GM19397 (cell line): ENCODE results near the gene PTPRK.

Experiments
- ATAC-seq: cut with Tn5 transposase; IDR thresholded peaks from one replicate; pipeline ENCODE4 v1.9.1; 2021; ENCODE audit warnings: mild to moderate bottlenecking, moderate library complexity; ENCODE audit not compliant: unreplicated experiment

Gene PTPRK

DNA sequence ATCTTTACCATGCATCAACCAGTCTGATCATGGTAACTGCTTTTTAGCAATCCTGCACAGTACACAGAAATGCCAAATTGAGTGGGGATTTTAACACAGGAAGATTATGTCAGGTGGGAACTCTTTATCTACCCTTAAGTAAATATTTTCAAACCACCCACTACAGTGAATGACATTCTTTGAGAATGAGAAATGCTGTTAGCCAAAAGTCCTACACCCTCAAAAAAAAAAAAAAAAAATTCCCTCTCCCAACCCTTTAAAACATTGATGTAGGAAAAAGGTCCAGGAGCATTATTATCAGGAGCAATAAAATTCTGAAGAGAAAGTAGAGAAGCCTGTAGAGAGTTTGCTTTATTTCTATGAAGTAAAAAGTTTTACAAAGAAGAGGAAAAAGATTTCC is 312.3 kb downstream of the PTPRK start:
- no peak for ATAC-seq

DNA sequence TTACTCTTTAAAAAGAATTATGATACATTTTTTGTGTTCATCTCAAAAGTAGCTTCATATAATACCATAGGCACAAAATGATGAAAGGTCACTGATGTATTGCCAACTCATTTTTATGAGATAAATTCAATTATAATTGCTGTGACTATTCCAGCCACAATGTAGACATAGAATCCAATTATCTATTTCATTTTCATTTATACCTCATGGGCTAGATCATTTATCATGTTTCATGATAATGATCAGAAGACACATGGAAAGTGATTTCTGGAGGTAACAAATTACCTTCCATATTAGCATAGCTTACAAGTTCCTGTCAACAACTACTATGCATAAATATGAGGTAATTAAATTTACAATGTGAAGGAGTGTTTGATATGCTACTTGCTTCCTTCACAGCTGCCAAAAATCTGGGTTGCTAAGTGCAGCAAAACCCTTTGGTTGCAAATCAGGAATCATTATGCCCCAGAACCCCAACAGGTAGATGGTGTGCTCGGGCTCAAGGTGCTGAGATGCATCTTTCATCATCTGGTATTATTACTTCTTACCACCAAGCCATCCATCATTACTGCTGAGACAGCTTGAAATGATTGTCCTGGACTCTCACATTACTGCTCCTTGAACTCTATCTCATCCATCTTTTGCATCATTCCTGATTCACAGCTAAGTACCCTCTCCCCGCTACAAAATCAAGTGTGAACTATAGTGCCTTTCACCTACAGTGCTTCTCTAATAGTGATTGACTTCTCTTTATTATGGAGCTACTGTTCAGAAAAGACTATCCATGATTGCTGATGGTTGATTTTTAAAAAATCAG is 313.6 kb downstream of the PTPRK start:
- no peak for ATAC-seq

DNA sequence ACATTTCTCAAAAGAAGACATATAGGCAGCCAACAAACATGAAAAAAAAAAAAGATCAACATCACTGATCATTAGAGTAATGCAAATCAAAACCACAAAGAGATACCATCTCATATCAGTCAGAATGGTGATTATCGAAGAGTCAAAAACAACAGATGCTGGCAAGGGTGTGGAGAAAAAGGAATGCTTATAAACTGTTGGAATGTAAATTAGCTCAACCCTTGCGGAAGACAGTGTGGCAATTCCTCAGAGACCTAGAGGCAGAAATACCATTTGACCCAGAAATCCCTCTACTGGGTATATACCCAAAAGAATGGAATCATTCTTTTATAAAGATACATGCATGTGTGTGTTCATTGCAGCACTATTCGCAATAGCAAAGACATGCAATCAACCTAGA is 315.8 kb downstream of the PTPRK start:
- no peak for ATAC-seq

- no peak for ATAC-seq
Observed at GRCh38 chr6:128202169-128202765, 318.1 kb downstream of the PTPRK start.

- no peak for ATAC-seq
Observed at GRCh38 chr6:128200789-128201188, 319.6 kb downstream of the PTPRK start.

GRCh38 chr6:128199461-128199860 is 320.9 kb downstream of the PTPRK start:
- ATAC-seq, result no peak

DNA sequence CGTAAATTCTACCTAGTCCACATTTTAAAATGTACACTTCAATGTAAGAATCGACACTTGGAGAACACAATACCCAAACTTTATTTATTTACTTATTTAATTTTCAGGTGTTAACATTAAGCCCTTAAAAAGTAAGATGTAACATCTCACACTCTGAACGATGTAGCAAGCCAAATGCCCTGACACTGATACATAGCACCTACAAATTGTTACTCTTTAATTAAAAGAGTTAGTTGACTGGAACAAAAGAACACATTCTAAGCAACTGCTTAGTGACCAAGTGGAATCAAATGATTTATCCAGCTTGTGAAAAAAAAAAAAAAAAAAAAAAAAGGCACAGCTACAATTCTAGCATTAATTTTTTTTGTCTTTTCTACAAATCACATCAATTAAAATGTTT is 327.4 kb downstream of the PTPRK start:
- ATAC-seq, result no peak

DNA sequence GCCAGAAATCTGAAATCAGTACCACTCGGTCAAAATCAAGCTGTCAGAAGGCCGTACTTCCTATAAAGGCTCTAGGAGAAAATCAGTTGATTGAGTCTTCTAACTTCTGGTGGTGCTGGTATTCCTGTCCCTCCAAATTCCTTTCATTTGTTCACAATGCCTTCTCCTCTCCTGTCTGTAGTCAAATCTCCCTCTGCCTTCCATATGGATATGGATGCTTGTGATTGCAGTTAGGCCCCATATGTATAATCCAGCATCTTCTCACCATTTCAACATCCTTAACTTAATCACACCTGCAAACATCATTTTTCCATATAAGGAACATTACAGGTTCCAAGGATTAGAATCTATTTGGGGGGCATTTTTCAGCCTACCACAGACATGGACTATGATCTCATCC is 331.7 kb downstream of the PTPRK start:
- ATAC-seq, result no peak

DNA sequence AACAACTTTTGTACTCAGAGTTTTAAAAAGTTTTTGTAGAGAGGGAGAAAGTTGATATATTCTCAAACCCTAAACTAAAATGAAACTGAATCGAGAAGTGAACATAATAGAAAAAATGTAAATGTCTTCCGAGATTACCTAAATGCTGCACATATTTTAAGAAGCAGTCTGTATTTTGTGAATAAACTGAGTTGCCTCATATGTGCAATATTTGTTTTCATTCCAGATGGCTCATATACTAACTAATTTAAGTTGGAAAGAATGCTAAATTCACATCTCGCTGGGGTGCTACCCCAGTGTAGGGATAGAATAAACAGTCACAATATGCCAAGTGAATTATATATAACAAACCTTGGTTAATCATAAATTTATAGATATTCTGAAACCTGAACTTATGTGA is 333.7 kb downstream of the PTPRK start:
- no peak for ATAC-seq

GRCh38 chr6:128179876-128180438 is 340.4 kb downstream of the PTPRK start:
- ATAC-seq, result no peak

DNA sequence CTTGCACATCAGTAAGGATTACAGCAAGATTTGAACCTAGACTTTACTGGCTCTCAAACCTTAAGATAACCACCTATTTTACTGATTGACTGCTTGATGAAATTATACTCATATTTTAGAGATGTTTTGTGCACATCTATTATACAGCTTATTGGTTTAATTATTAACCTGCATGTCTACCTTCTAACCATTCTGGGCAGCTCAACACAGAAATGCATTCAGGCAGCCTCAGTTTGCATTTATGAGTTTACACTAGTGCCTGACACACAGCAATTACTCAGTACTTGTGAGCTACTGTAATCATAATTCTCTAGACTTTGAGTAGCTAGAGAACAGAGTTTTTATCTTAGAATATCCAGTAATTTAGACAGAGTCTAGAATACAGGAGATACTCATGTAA is 345.7 kb downstream of the PTPRK start:
- ATAC-seq, result no peak

GRCh38 chr6:128172752-128173682 is 347.4 kb downstream of the PTPRK start:
- ATAC-seq, result no peak

DNA sequence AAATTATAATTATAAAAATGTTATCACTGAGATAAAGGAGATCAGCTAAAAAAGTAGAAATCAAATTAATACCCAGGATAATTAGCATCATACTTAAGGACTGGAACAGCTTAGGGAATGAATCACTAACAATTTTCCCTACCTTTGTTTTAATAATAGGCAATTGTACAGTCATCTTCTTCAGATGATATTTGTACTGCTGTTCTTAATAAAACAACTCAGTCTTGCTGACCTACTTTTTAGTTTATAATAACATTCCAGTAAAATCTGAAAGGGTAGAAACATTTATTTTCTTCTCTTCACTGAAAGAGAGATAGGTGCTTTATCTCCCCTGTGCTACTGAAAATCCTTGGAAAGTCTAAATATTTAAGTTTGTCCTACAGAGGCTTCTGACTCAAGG is 348.3 kb downstream of the PTPRK start:
- ATAC-seq, result no peak

GRCh38 chr6:128171182-128171581 is 349.2 kb downstream of the PTPRK start:
- ATAC-seq, result no peak

DNA sequence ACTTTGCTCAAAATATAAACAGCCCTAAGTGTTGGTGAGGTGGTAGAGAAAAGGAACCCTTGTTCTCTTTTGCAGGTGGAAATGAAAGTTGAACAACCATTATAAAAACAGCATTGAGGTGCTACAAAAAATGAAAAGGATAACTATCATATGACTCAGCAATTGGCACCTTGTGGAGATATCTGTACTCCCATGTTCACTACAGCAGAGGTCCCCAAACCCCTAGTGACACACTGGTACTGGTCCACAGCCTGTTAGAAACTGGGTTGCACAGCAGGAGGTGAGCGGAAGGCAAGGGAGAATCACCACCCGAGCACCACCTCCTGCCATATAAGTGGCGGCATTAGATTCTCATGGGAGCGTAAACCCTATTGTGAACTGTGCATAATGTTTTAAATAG is 352.2 kb downstream of the PTPRK start:
- ATAC-seq, result no peak

GRCh38 chr6:128167552-128167951 is 352.8 kb downstream of the PTPRK start:
- no peak for ATAC-seq

GRCh38 chr6:128164254-128164653 is 356.1 kb downstream of the PTPRK start:
- ATAC-seq, result no peak

GRCh38 chr6:128162423-128162822 is 358.0 kb downstream of the PTPRK start:
- no peak for ATAC-seq

DNA sequence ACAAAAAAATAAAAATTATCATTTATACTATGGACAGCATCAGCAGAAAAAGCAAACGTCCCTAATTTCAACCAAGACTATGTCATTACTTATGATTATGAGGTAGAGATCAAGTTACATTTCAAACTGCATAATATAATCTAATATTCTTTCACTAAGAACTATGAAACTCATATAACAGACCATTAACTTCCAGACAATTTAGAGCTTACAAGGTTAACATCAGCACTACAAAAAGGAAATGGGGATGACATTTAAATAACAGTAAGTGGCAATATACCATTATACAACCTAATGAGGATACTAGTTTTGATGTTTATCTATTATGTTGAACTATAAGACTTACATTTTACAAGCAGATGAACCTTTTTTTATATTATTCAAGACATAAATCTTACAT is 358.6 kb downstream of the PTPRK start:
- no peak for ATAC-seq

DNA sequence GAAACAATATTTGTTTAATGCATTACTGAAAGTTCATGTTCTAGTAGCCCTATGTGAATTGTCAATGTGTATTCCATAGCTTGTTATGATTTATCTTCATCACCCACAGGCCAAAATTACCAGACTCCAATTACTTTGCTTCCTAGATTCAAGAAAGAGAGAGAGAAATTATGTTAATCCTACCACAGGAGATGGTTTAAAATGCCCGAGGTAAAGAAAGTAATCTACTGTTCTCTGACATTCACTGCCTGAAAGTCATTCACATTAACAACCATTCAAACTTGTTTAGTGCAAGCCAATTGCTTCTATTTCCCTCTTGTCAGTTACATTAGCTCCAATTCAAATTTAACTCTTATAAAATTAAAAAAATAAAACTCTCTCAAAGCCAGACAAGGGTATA is 359.1 kb downstream of the PTPRK start:
- ATAC-seq, result no peak

DNA sequence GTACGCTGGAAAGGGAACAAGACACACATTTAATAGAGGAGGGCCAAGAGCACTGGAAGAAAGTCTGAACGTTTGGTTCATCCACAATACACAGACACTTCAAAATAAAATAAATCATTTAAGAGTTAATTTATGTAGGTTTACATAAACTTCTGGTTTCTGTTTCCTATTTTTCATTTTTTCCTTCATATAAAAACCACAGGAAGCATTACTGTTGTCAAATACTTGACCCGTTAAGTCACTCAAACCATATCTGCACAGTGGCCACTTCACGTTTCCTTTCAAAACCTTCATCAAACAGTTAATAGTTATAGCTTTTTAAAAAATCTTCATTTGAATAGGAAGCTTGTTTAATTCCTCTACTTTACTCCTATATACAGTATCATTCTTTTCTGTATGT is 361.9 kb downstream of the PTPRK start:
- no peak for ATAC-seq
